ENCODE measurements around the gene DNASE2B. TPM values are rescaled to one million over a fixed set of nuclear protein-coding genes. Genes with fewer than 3 reads are reported as not detected.

DNASE2B gene
- total and polyA plus RNA-seq, 7 experiments from 2014 or later, result not detected

- Histone ChIP-seq H3K27ac (ENCODE audit: low read depth, low read length) (no peak overlapping the region), H3K36me3 (ENCODE audit: control insufficient read depth in 2 of 3, insufficient read depth in 3 of 3, low read length in 3 of 3) (no peaks in the 10 kb centered on the region), H3K27me3 (ENCODE audit: control insufficient read depth in 2 of 2, insufficient read depth in 2 of 2, low read length in 2 of 2) (no peaks in the 10 kb centered on the region), H3K4me3 (ENCODE audit: low read length) (no peak overlapping the region), H3K4me1 (ENCODE audit: control insufficient read depth in 2 of 2, insufficient read depth in 2 of 2, low read length in 2 of 2) (no peaks in the 10 kb centered on the region), H3K9me3 (ENCODE audit: control insufficient read depth in 2 of 3, low read length in 3 of 3) (no peaks in the 10 kb centered on the region)
- no peak for DNase-seq
- H3K27me3 Mint-ChIP-seq, result no peaks in the 10 kb centered on the region
- H3K27ac Mint-ChIP-seq, result no peak overlapping the region
- intact Hi-C loops (cut with micrococcal nuclease), result no loop called here
- no peak for ATAC-seq
- no peaks in the 10 kb centered on the region for H3K9me3 Mint-ChIP-seq
- CTCF ChIA-PET, result interaction anchor here (0.6 kb wide), 1 partner anchor 1372 kb away, joined by 3 read pairs; no protein-coding TSS in a partner anchor
- POLR2A ChIA-PET, result no interaction called here
- no peaks in the 10 kb centered on the region for H3K36me3 Mint-ChIP-seq
- no peak overlapping the region for H3K4me3 Mint-ChIP-seq
- peaks cover 0 to 3% (median 0%) of the 10 kb centered on the region in 7 donors for H3K4me1 Mint-ChIP-seq
Observed at GRCh38 chr1:84402060-84402459, 3.8 kb downstream of the DNASE2B start.

- ATAC-seq (no peak), DNase-seq (no peak)
- Histone ChIP-seq H3K27ac (ENCODE audit: low read depth, low read length) (no peak overlapping the region), H3K9me3 (ENCODE audit: control insufficient read depth in 2 of 3, low read length in 3 of 3) (no peaks in the 10 kb centered on the region), H3K4me1 (ENCODE audit: control insufficient read depth in 2 of 2, insufficient read depth in 2 of 2, low read length in 2 of 2) (no peaks in the 10 kb centered on the region), H3K4me3 (ENCODE audit: low read length) (no peak overlapping the region), H3K36me3 (ENCODE audit: control insufficient read depth in 2 of 3, insufficient read depth in 3 of 3, low read length in 3 of 3) (no peaks in the 10 kb centered on the region), H3K27me3 (ENCODE audit: control insufficient read depth in 2 of 2, insufficient read depth in 2 of 2, low read length in 2 of 2) (no peaks in the 10 kb centered on the region)
- peaks cover 0 to 3% (median 0%) of the 10 kb centered on the region in 7 donors for H3K4me1 Mint-ChIP-seq
- no peak overlapping the region for H3K4me3 Mint-ChIP-seq
- ChIA-PET CTCF (interaction anchor here (0.6 kb wide), 1 partner anchor 1372 kb away, joined by 3 read pairs; no protein-coding TSS in a partner anchor), POLR2A (no interaction called here)
- no peaks in the 10 kb centered on the region for H3K27me3 Mint-ChIP-seq
- no peak overlapping the region for H3K27ac Mint-ChIP-seq
- H3K36me3 Mint-ChIP-seq, result no peaks in the 10 kb centered on the region
- no peaks in the 10 kb centered on the region for H3K9me3 Mint-ChIP-seq
- intact Hi-C loops (cut with micrococcal nuclease), result no loop called here
Observed at GRCh38 chr1:84402501-84402900, 4.2 kb downstream of the DNASE2B start.

- ChIA-PET CTCF (no interaction called here), POLR2A (no interaction called here)
Observed at GRCh38 chr1:84403347-84403746, 5.1 kb downstream of the DNASE2B start.

GRCh38 chr1:84406346-84406861 is 8.1 kb downstream of the DNASE2B start:
- H3K27ac ChIP-seq (ENCODE audit: low read depth, low read length), result no peak overlapping the region
- H3K27me3 Mint-ChIP-seq, result peaks cover 0 to 7% (median 0%) of the 10 kb centered on the region in 5 donors
- no peaks in the 10 kb centered on the region for H3K9me3 ChIP-seq (ENCODE audit: control insufficient read depth in 2 of 3, low read length in 3 of 3)
- H3K4me1 Mint-ChIP-seq, result peaks cover 0 to 3% (median 0%) of the 10 kb centered on the region in 7 donors
- no peaks in the 10 kb centered on the region for H3K4me1 ChIP-seq (ENCODE audit: control insufficient read depth in 2 of 2, insufficient read depth in 2 of 2, low read length in 2 of 2)
- DNase-seq, result no peak
- H3K27me3 ChIP-seq (ENCODE audit: control insufficient read depth in 2 of 2, insufficient read depth in 2 of 2, low read length in 2 of 2), result no peaks in the 10 kb centered on the region
- no peak for ATAC-seq
- no peak overlapping the region for H3K4me3 Mint-ChIP-seq
- no peaks in the 10 kb centered on the region for H3K9me3 Mint-ChIP-seq
- intact Hi-C loops (cut with micrococcal nuclease), result no loop called here
- CTCF ChIA-PET, result no interaction called here
- POLR2A ChIA-PET, result no interaction called here
- H3K4me3 ChIP-seq (ENCODE audit: low read length), result no peak overlapping the region
- no peaks in the 10 kb centered on the region for H3K36me3 ChIP-seq (ENCODE audit: control insufficient read depth in 2 of 3, insufficient read depth in 3 of 3, low read length in 3 of 3)
- no peak overlapping the region for H3K27ac Mint-ChIP-seq
- no peaks in the 10 kb centered on the region for H3K36me3 Mint-ChIP-seq

More at GRCh38 chr1:84403347-84403746, 5.1 kb downstream of the DNASE2B start:
- no peaks in the 10 kb centered on the region for H3K9me3 ChIP-seq (ENCODE audit: control insufficient read depth in 2 of 3, low read length in 3 of 3)
- H3K36me3 Mint-ChIP-seq, result no peaks in the 10 kb centered on the region
- no peak overlapping the region for H3K27ac ChIP-seq (ENCODE audit: low read depth, low read length)
- H3K9me3 Mint-ChIP-seq, result no peaks in the 10 kb centered on the region
- H3K36me3 ChIP-seq (ENCODE audit: control insufficient read depth in 2 of 3, insufficient read depth in 3 of 3, low read length in 3 of 3), result no peaks in the 10 kb centered on the region
- intact Hi-C loops (cut with micrococcal nuclease), result no loop called here
- no peak overlapping the region for H3K27ac Mint-ChIP-seq
- H3K4me3 Mint-ChIP-seq, result no peak overlapping the region
- H3K27me3 ChIP-seq (ENCODE audit: control insufficient read depth in 2 of 2, insufficient read depth in 2 of 2, low read length in 2 of 2), result no peaks in the 10 kb centered on the region
- no peaks in the 10 kb centered on the region for H3K27me3 Mint-ChIP-seq
- no peaks in the 10 kb centered on the region for H3K4me1 ChIP-seq (ENCODE audit: control insufficient read depth in 2 of 2, insufficient read depth in 2 of 2, low read length in 2 of 2)
- peaks cover 0 to 3% (median 0%) of the 10 kb centered on the region in 7 donors for H3K4me1 Mint-ChIP-seq
- DNase-seq (no peak), ATAC-seq (peak; percentile 62)
- no peak overlapping the region for H3K4me3 ChIP-seq (ENCODE audit: low read length)

- no peak overlapping the region for H3K4me3 ChIP-seq (ENCODE audit: low read length)
- H3K4me1 ChIP-seq (ENCODE audit: control insufficient read depth in 2 of 2, insufficient read depth in 2 of 2, low read length in 2 of 2), result no peaks in the 10 kb centered on the region
- ChIA-PET POLR2A (no interaction called here), CTCF (no interaction called here)
- ATAC-seq (no peak), DNase-seq (no peak)
- intact Hi-C loops (cut with micrococcal nuclease), result no loop called here
- H3K27me3 ChIP-seq (ENCODE audit: control insufficient read depth in 2 of 2, insufficient read depth in 2 of 2, low read length in 2 of 2), result no peaks in the 10 kb centered on the region
- no peak overlapping the region for H3K27ac ChIP-seq (ENCODE audit: low read depth, low read length)
- Mint-ChIP-seq H3K4me3 (no peak overlapping the region), H3K36me3 (no peaks in the 10 kb centered on the region), H3K9me3 (no peaks in the 10 kb centered on the region), H3K27ac (no peak overlapping the region), H3K4me1 (peaks cover 0 to 3% (median 0%) of the 10 kb centered on the region in 7 donors), H3K27me3 (peaks cover 0 to 7% (median 0%) of the 10 kb centered on the region in 5 donors)
- H3K9me3 ChIP-seq (ENCODE audit: control insufficient read depth in 2 of 3, low read length in 3 of 3), result no peaks in the 10 kb centered on the region
- no peaks in the 10 kb centered on the region for H3K36me3 ChIP-seq (ENCODE audit: control insufficient read depth in 2 of 3, insufficient read depth in 3 of 3, low read length in 3 of 3)
Observed at GRCh38 chr1:84407524-84407923, 9.2 kb downstream of the DNASE2B start.

- no peaks in the 10 kb centered on the region for H3K9me3 ChIP-seq (ENCODE audit: control insufficient read depth in 2 of 3, low read length in 3 of 3)
- H3K36me3 Mint-ChIP-seq, result no peaks in the 10 kb centered on the region
- H3K36me3 ChIP-seq (ENCODE audit: control insufficient read depth in 2 of 3, insufficient read depth in 3 of 3, low read length in 3 of 3), result no peaks in the 10 kb centered on the region
- no peak overlapping the region for H3K27ac Mint-ChIP-seq
- intact Hi-C loops (cut with micrococcal nuclease), result no loop called here
- no peak for DNase-seq
- H3K4me3 ChIP-seq (ENCODE audit: low read length), result no peak overlapping the region
- no peaks in the 10 kb centered on the region for H3K27me3 ChIP-seq (ENCODE audit: control insufficient read depth in 2 of 2, insufficient read depth in 2 of 2, low read length in 2 of 2)
- H3K4me1 ChIP-seq (ENCODE audit: control insufficient read depth in 2 of 2, insufficient read depth in 2 of 2, low read length in 2 of 2), result no peaks in the 10 kb centered on the region
- peaks cover 0 to 3% (median 0%) of the 10 kb centered on the region in 7 donors for H3K4me1 Mint-ChIP-seq
- no peak for ATAC-seq
- H3K27ac ChIP-seq (ENCODE audit: low read depth, low read length), result no peak overlapping the region
- ChIA-PET POLR2A (no interaction called here), CTCF (no interaction called here)
- no peak overlapping the region for H3K4me3 Mint-ChIP-seq
- H3K9me3 Mint-ChIP-seq, result no peaks in the 10 kb centered on the region
- H3K27me3 Mint-ChIP-seq, result peaks cover 0 to 7% (median 0%) of the 10 kb centered on the region in 5 donors
Observed at GRCh38 chr1:84407958-84408422, 9.7 kb downstream of the DNASE2B start.

GRCh38 chr1:84409888-84410287 is 11.6 kb downstream of the DNASE2B start:
- Mint-ChIP-seq H3K4me1 (peaks cover 0 to 2% (median 0%) of the 10 kb centered on the region in 7 donors), H3K4me3 (no peak overlapping the region), H3K36me3 (no peaks in the 10 kb centered on the region), H3K9me3 (no peaks in the 10 kb centered on the region), H3K27ac (no peak overlapping the region), H3K27me3 (peaks cover 0 to 7% (median 0%) of the 10 kb centered on the region in 5 donors)
- H3K9me3 ChIP-seq (ENCODE audit: control insufficient read depth in 2 of 3, low read length in 3 of 3), result no peaks in the 10 kb centered on the region
- ChIA-PET CTCF (interaction anchor here (0.6 to 0.7 kb wide), 2 partner anchors 13 to 56 kb away, joined by 3 to 7 read pairs; no protein-coding TSS in a partner anchor), POLR2A (no interaction called here)
- H3K27ac ChIP-seq (ENCODE audit: low read depth, low read length), result no peak overlapping the region
- H3K4me3 ChIP-seq (ENCODE audit: low read length), result no peak overlapping the region
- DNase-seq (no peak), ATAC-seq (no peak)
- no peaks in the 10 kb centered on the region for H3K4me1 ChIP-seq (ENCODE audit: control insufficient read depth in 2 of 2, insufficient read depth in 2 of 2, low read length in 2 of 2)
- no peaks in the 10 kb centered on the region for H3K27me3 ChIP-seq (ENCODE audit: control insufficient read depth in 2 of 2, insufficient read depth in 2 of 2, low read length in 2 of 2)
- intact Hi-C loops (cut with micrococcal nuclease), result no loop called here
- H3K36me3 ChIP-seq (ENCODE audit: control insufficient read depth in 2 of 3, insufficient read depth in 3 of 3, low read length in 3 of 3), result no peaks in the 10 kb centered on the region
